GM12873 (cell line): ENCODE measurements around the gene JAKMIP1.

Experiments used
- TF ChIP-seq, protein P1 (sequence below): IDR thresholded peaks from 2 replicates; pipeline ENCODE4 v1.5.1; 2012; ENCODE audit warnings: low read depth, mild to moderate bottlenecking, moderate library complexity, low read length, control low read depth; ENCODE audit not compliant: insufficient read depth; ENCODE audit errors: missing control alignments

Gene JAKMIP1

DNA sequence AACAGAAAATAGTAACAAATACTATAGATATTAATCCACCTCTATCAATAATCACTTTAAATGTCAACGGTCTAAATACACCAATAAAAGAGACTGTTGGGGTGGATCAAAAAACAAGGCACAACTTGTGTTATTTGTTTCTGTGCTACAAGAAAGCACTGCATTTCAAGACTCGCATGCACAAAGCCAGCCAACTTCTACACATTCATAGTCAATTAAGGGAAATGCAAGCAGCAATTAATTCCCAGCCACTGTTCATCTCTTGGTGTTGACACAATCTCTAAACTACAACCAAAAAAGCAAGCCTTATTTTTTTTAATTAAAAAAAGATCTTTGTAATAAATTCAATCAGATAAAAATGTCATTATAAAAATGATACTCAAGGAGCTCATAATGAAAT is 67.6 kb downstream of the JAKMIP1 start:
- TF ChIP-seq, protein P1, sequence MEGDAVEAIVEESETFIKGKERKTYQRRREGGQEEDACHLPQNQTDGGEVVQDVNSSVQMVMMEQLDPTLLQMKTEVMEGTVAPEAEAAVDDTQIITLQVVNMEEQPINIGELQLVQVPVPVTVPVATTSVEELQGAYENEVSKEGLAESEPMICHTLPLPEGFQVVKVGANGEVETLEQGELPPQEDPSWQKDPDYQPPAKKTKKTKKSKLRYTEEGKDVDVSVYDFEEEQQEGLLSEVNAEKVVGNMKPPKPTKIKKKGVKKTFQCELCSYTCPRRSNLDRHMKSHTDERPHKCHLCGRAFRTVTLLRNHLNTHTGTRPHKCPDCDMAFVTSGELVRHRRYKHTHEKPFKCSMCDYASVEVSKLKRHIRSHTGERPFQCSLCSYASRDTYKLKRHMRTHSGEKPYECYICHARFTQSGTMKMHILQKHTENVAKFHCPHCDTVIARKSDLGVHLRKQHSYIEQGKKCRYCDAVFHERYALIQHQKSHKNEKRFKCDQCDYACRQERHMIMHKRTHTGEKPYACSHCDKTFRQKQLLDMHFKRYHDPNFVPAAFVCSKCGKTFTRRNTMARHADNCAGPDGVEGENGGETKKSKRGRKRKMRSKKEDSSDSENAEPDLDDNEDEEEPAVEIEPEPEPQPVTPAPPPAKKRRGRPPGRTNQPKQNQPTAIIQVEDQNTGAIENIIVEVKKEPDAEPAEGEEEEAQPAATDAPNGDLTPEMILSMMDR: no peak

DNA sequence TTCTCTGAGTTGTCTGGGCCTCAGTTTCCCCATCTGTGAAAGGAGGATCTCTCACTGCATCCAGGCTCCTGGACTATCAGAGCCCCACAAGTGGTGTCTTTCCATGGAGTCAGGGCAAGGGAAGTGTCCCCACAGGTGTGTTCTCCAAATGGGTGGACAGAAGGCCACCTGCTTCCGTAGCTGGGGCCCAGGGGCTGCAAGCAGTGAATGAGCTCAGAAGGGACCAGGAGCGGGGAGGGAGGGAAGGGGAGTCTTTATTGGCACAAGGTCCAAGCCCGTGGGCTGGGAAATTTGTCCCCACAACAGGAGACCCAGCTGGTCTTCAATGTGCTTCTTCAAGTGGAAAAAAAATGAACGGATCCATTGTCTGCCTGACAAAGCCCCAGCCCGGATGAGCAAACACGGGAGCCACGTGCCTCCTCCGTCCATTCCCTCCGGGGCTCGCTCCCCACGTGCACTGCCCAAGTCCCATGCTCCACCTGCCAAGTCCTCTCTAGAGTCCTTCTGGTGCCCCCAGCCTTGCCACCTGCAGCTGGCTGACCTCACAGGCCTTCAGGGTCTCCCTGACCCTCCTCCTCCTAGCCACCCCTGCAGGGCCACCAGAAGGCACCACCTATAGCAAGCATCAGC is 72.0 kb downstream of the JAKMIP1 start:
- TF ChIP-seq, protein P1: no peak

DNA sequence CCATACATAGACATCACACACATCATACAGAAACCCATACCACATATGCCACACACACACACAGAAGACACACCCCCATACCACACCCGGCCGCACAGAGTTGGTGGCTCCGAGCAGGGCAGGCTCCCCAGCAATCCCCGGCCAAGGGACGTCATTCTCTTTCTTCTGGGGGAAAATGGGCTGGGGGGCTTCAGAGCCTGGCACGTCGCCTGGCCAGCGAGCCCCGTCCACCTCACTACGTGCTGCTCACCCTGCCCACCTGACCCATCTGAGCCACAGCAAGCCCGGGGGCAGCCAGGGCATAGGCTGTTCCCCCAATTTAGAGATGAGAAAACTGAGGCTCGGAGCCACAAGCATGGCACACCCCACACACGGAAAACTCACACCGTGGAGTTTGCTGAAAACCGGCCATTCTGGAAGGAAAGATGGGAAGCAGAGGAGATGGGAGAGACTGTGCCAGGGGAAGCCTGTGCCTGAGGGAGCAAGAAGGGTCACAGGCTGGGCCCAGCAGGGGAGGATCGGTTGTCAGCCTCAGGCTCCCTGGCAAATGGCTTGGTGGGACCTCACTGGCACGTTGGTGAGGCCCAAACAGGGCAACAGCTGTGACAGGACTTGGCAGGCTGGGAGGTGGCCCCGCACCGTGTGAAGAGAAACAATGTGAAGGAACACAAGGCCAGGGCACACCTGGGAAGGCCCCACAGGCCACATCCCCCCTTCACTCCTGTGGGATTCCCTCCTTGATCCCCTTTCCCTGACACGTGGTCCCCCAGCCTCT is 73.2 kb downstream of the JAKMIP1 start:
- TF ChIP-seq, protein P1: no peak

DNA sequence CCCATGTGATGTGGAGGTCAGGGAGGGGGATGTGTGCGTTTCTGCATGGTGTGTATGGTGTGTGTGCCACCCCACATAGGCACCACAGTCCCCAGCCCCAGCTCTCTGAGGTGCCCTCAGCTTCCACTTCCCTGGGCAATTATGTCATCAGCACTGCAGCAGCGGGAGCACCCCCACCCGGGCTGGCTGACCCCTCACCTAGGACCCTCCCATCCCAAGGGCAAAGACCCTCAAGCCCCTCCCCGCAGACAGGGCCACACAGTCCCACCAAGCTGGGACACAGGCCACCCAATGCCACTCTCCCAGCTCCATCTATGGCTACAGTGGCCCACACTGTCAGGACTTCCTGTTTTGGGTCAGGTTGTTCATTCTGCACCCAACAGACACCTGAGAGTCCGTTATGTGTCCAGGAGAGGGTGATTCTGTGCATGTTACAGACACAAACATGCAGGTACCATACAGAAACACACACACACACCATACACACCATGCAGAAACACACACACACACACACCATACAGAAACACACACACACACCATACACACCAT is 75.2 kb downstream of the JAKMIP1 start:
- TF ChIP-seq, protein P1: no peak

DNA sequence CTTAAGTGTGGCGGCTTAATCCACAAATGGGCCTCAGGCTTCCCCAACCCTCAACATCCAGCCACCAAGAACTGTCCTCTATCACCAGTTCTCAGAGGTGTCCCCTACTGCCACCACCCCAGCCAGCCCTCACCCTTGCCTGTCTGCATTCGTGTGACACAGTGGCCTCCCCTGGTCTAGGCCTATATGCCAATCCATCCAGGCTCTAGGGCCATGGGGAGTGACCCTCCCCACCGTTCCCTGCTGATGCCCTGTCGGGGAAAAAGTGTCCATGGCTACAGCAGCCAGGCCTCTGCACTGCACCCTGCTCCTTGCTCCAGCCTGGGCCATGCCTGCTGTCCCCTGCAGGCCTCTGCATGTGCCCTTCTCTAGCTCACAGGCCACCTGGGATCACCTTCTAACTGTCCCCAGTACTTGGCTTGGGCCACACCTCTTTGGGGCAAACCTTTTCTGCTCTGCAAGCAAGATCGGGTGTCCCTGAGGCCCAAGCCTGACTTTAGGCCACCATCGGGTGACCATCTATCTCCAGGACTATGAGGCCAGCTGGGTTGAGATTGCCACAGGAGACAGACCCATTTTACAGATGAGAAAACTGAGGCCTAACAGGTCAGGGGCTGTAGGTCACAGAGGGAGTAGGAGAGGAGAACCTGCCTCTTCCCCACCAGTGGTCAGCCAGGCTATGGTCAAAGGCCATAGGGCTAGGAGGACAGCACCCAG is 75.8 kb downstream of the JAKMIP1 start:
- TF ChIP-seq, protein P1: no peak

DNA sequence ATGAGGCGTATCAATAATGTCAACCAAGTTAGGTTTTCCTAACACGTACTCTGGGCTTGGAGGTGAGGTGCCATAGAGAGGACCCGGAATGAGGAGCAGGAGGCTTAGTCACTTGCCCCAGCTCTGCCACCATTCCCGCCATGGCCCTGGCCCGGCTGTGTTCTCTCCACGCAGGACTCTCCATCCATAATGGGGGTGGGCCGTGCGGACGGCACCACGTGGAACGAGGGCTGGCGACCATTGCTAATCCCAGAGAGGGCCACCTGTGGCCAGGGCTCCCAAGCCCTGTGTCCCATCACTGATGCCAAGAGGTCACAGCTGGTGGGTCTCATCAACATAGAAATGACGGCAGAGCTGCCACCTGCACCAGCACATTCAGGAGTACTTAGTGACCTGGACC is 76.4 kb downstream of the JAKMIP1 start:
- TF ChIP-seq, protein P1: no peak

DNA sequence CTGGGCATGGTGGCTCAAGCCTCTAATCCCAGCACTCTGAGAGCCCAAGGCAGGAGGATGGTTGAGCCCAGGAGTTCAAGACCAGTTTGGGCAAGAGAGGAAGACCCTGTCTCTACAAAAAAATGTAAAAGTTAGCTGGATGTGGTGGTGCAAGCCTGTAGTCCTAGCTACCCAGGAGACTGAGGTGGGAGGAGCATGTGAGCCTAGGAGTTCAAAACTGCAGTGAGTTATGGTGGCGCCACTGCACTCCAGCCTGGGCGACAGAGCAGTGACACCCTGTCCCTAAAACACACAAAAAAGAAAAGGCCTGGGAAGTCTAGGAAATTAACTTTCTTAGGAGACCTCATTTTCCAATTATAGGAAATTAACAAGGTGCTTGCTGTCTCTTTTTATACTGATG is 76.8 kb downstream of the JAKMIP1 start:
- TF ChIP-seq, protein P1: no peak
